K562 (cell line): ENCODE results near the gene MORF4L1. TPM values are rescaled to one million over a fixed set of nuclear protein-coding genes. Genes with fewer than 3 reads are reported as not detected.

ENCODE experiments used
- ATAC-seq: fragments of 200-7000 bp; cut with Tn5 transposase; 3 replicates; pipeline ENCODE4 v1.9.1; 2020; ENCODE audit warnings: moderate library complexity
- BruUV-seq: library from RNA; stranded (reverse); fragments of 400-500 nt; replicated peaks from 2 replicates; lab custom pipeline; 2021; lab: Mats Ljungman, UMichigan
- CTCF ChIA-PET: fragments of 300-600 bp; formaldehyde crosslinking; extraction: SDS; loops from one replicate; lab custom pipeline; 2021; ENCODE audit warnings: low intra/inter-chr PET ratio; lab: Yijun Ruan, JAX
- POLR2A ChIA-PET: fragments of 300-600, 350-650 bp; sonication (Branson Sonifier 250); formaldehyde crosslinking; extraction: SDS; loops from one replicate; lab custom pipeline; 2021; ENCODE audit warnings: antibody characterized with exemption, inconsistent platforms; lab: Yijun Ruan, JAX
- DNase-seq, 4 experiments: peaks; one replicate each; pipeline versions ENCODE4 v3.0.0 to v3.0.0-alpha.2; 2011 to 2018; ENCODE audit warnings: low spot score in 3 of 4, mixed read lengths in 3 of 4; ENCODE audit errors: extremely low read depth in 1 of 4
- FAIRE-seq: peaks from 2 replicates; lab custom pipeline; 2011; peaks lifted over from hg19 to GRCh38; lab: Jason Lieb, UNC
- H2AFZ ChIP-seq: 2 replicates; pipeline ENCODE4 v1.6.0; 2011; ENCODE audit warnings: low read depth, low read length, control low read depth, inconsistent platforms
- H3K27ac ChIP-seq: fragments of 200-600 bp; 3 replicates; pipeline ENCODE4 v1.8.0; 2011; ENCODE audit warnings: low read depth, mild to moderate bottlenecking, control low read depth, inconsistent platforms, low read length, moderate library complexity, mixed read lengths; ENCODE audit errors: extremely low read depth
- H3K27me3 ChIP-seq, 2 experiments: fragments of 300-600 bp in 1 of 2; 2 replicates in 1 of 2; 3 replicates in 1 of 2; pipeline versions ENCODE4 v1.6.0 to v1.8.0; 2011; ENCODE audit warnings: inconsistent platforms in 2 of 2, low read length in 2 of 2, mild to moderate bottlenecking in 1 of 2, mixed read lengths in 1 of 2, moderate library complexity in 1 of 2; ENCODE audit not compliant: control insufficient read depth in 2 of 2, insufficient read depth in 2 of 2
- H3K36me3 ChIP-seq: fragments of 300-600 bp; 3 replicates; pipeline ENCODE4 v1.8.0; 2011; ENCODE audit warnings: mild to moderate bottlenecking, low read length, inconsistent platforms; ENCODE audit not compliant: control insufficient read depth, insufficient read depth
- H3K4me1 ChIP-seq, 2 experiments: fragments of 200-600 bp in 1 of 2; replicated peaks in 1 of 2; 2 replicates in 1 of 2; 3 replicates in 1 of 2; pipeline versions ENCODE4 v1.5.1 to v1.8.0; 2011; ENCODE audit warnings: inconsistent platforms in 2 of 2, low read length in 2 of 2, mild to moderate bottlenecking in 1 of 2, mixed read lengths in 1 of 2, moderate library complexity in 1 of 2; ENCODE audit not compliant: control insufficient read depth in 2 of 2, insufficient read depth in 2 of 2
- H3K4me2 ChIP-seq: 2 replicates; pipeline ENCODE4 v1.6.1; 2011; ENCODE audit warnings: low read length, control low read depth, inconsistent platforms, mixed read lengths; ENCODE audit not compliant: insufficient read depth
- H3K4me3 ChIP-seq: fragments of 200-600 bp; sonication (generic), shearing (Covaris generic); 2 replicates; pipeline ENCODE4 v1.5.1; 2016; ENCODE audit warnings: control low read depth, inconsistent platforms
- H3K79me2 ChIP-seq: fragments of 200-600 bp; 3 replicates; pipeline ENCODE4 v1.8.0; 2011; ENCODE audit warnings: low read length, inconsistent platforms; ENCODE audit not compliant: control insufficient read depth, insufficient read depth
- H3K9ac ChIP-seq, 2 experiments: 2 replicates each; pipeline versions ENCODE4 v1.6.0 to v1.6.1; 2011; ENCODE audit warnings: low read depth in 2 of 2, low read length in 2 of 2, control low read depth in 1 of 2, inconsistent platforms in 1 of 2, mild to moderate bottlenecking in 1 of 2, mixed read lengths in 1 of 2; ENCODE audit not compliant: insufficient read depth in 1 of 2
- H3K9me1 ChIP-seq: one replicate; pipeline ENCODE4 v1.6.0; 2011; ENCODE audit warnings: inconsistent platforms, mild to moderate bottlenecking, low read length, moderate library complexity; ENCODE audit not compliant: control insufficient read depth, insufficient read depth
- H3K9me3 ChIP-seq: replicated peaks from 2 replicates; pipeline ENCODE4 v1.5.1; 2011; ENCODE audit warnings: low read depth, low read length, inconsistent platforms; ENCODE audit not compliant: control insufficient read depth, insufficient read depth
- H4K20me1 ChIP-seq: replicated peaks from 2 replicates; pipeline ENCODE4 v1.6.1; 2011; ENCODE audit warnings: low read length, inconsistent platforms, mixed read lengths; ENCODE audit not compliant: control insufficient read depth, insufficient read depth
- CXXC5 ChIP-seq: fragments of 250-450 bp; sonication (Bioruptor Pico); IDR thresholded peaks from 2 replicates; pipeline ENCODE4 v1.8.0; 2022; ENCODE audit warnings: inconsistent platforms, mild to moderate bottlenecking, moderate library complexity
- DMBX1 ChIP-seq: fragments of 250-450 bp; sonication (Bioruptor Pico); IDR thresholded peaks from 2 replicates; pipeline ENCODE4 v1.8.0; 2022; ENCODE audit warnings: inconsistent platforms, mild to moderate bottlenecking, moderate library complexity, borderline replicate concordance
- NCOA1 ChIP-seq: fragments of 450-650 bp; IDR thresholded peaks from 2 replicates; pipeline ENCODE4 v1.6.1; 2016; ENCODE audit warnings: low read depth
- POLR2AphosphoS5 ChIP-seq: IDR thresholded peaks from 2 replicates; pipeline ENCODE4 v1.6.1; 2011; ENCODE audit warnings: mild to moderate bottlenecking, low read depth, low read length, moderate library complexity; ENCODE audit not compliant: control insufficient read depth, insufficient read depth
- VEZF1 ChIP-seq: fragments of 200-800 bp; sonication (Bioruptor generic); IDR thresholded peaks from 2 replicates; pipeline ENCODE4 v1.6.1; 2017; ENCODE audit warnings: missing genetic modification characterization, missing compliant biosample characterization
- ZC3H11A ChIP-seq: IDR thresholded peaks from 2 replicates; pipeline ENCODE4 v1.6.1; 2012; ENCODE audit warnings: low read depth, low read length, improper control_type of control experiment
- ZNF584 ChIP-seq: fragments of 200-800 bp; sonication (Bioruptor generic); IDR thresholded peaks from 2 replicates; pipeline ENCODE4 v1.6.1; 2016; ENCODE audit warnings: low read depth, mild to moderate bottlenecking, missing genetic modification characterization, missing compliant biosample characterization
- WGBS: fragments of 100-300 bp; shearing (Covaris generic); methylation state at CpG from one replicate; pipeline ENCODE4 v1.1.6; 2016; ENCODE audit warnings: low coverage, mixed read lengths; ENCODE audit not compliant: insufficient coverage; ENCODE audit errors: missing lambda C conversion rate; 5-methylcytosine and 5-hydroxymethylcytosine counted together
- in situ Hi-C: fragments of 300-500 bp; cut with MboI; formaldehyde crosslinking; loops from 4 replicates; pipeline ENCODE4 v1.15.0; 2018; ENCODE audit warnings: inconsistent platforms, mixed read lengths
- intact Hi-C: fragments of 100-400 bp; cut with micrococcal nuclease; formaldehyde crosslinking; loops from 2 replicates; pipeline ENCODE4 v1.14.2; 2022
- polyA plus RNA-seq, 8 experiments: library from polyadenylated mRNA; depleted of rRNA in 4 of 8; stranded (reverse) in 5 of 8; unstranded in 3 of 8; fragments of >200 nt; fragmentation: Nextera tagmentation in 2 of 8; fragmentation: Illumina TruSeq in 1 of 8; extraction: Ambion mirVana in 2 of 8; extraction: Trizol in 1 of 8; gene quantifications; 2 replicates each; pipeline versions ENCODE4 v1.2.1 to v1.2.3, GENCODE V29; 2011 to 2014; ENCODE audit warnings: inconsistent platforms in 1 of 8, missing spikeins in 1 of 8
- total RNA-seq, 7 experiments: library from RNA; depleted of rRNA in 6 of 7; stranded (reverse); fragments of >200 nt in 6 of 7; fragmentation: Illumina TruSeq in 2 of 7; extraction: Trizol in 2 of 7; gene quantifications; 2 replicates each; pipeline versions ENCODE4 v1.2.1 to v1.2.3, GENCODE V29; 2011 to 2021; ENCODE audit warnings: low replicate concordance in 1 of 7

MORF4L1 gene
- total and polyA plus RNA-seq, 9 of the 15 experiments (the other 6 are each of a cell fraction or from before 2014, with no cell fraction given) = 127 to 615 (median 281) TPM

DNA sequence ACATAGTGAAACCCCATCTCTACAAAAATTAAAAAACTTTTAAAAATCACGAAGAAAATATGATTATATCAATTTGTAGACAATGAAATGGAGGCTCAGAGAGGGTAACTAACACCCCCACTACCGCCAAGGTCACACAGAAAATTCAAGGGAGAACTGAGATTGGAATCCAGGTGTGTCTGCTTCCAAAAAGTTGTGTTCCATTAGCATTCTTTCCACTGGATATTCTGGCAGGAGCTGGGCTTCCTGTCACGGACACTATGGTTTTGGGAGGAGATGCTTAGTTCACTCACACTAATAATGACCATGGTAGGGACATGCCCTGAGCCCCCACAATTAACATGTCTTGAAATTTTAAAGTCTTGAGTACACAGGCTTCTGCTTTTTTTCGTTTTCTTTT lies 43.4 kb downstream of the MORF4L1 start:
- WGBS = 57% methylated on average over 4 of the region's 4 CpGs
- intact Hi-C loops (no loop called here), in situ Hi-C loops (no loop called here)
- no peak overlapping the region for H3K27ac ChIP-seq
- H4K20me1 ChIP-seq = no peaks in the 10 kb centered on the region
- TF ChIP-seq VEZF1 (CRISPR knock-in tag) (0 out of 2 replicates have a peak, but pooled peaks have one; percentile 6), CXXC5 (no peak), ZC3H11A (no peak), POLR2AphosphoS5 (no peak), ZNF584 (no peak), DMBX1 (no peak), NCOA1 (no peak)
- H3K9ac ChIP-seq = no peak overlapping the region
- peaks cover 59% of the 10 kb centered on the region for H3K36me3 ChIP-seq
- H2AFZ ChIP-seq = no peak overlapping the region
- H3K79me2 ChIP-seq = no peaks in the 10 kb centered on the region
- BruUV-seq = no TSS peak
- no peaks in the 10 kb centered on the region for H3K9me1 ChIP-seq
- DNase-seq (no peak), FAIRE-seq (no peak), ATAC-seq (no peak; the same call in 2 of the 3 replicates)
- H3K4me3 ChIP-seq = no peak overlapping the region
- ChIA-PET POLR2A (interaction anchor here (0.7 to 3.3 kb wide), 4 partner anchors 8 to 1736 kb away, joined by 3 to 15 read pairs (median 4); no protein-coding TSS in a partner anchor), CTCF (no interaction called here)
- H3K4me1 ChIP-seq = peaks cover 9 to 14% of the 10 kb centered on the region in 2 experiments; a peak in 3 of 5 replicates
- no peaks in the 10 kb centered on the region for H3K27me3 ChIP-seq
- no peak overlapping the region for H3K4me2 ChIP-seq
- H3K9me3 ChIP-seq = no peaks in the 10 kb centered on the region
